ENCODE measurements around the gene COL9A3.

COL9A3 gene

DNA sequence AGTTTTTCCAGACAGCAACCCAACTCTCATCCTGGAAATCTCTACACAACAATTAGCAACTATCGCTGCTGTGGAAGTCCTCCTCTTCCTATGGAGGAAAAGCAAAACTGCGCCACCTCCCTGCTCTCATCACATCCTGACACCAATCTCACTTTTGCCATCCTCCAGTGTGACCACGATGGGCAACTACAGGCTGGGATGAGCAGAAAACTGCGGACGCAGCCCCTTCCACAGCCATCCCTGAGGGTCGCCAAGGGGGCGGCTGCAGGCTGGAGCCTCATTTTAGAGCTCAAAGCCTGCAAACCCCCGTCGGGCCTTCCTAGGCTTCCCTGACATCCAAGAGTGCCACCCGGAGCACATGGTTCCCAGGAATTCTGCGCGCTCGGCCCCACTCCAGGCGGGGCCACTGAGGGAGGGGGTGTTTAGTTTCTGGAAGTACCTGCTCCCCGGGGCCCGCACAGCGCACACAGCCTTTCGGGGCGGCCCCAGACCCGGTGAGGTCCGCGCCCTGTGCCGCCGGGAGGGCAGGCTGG is 43.6 kb downstream of the COL9A3 start:
- DNase-seq, result peak; percentile 25

DNA sequence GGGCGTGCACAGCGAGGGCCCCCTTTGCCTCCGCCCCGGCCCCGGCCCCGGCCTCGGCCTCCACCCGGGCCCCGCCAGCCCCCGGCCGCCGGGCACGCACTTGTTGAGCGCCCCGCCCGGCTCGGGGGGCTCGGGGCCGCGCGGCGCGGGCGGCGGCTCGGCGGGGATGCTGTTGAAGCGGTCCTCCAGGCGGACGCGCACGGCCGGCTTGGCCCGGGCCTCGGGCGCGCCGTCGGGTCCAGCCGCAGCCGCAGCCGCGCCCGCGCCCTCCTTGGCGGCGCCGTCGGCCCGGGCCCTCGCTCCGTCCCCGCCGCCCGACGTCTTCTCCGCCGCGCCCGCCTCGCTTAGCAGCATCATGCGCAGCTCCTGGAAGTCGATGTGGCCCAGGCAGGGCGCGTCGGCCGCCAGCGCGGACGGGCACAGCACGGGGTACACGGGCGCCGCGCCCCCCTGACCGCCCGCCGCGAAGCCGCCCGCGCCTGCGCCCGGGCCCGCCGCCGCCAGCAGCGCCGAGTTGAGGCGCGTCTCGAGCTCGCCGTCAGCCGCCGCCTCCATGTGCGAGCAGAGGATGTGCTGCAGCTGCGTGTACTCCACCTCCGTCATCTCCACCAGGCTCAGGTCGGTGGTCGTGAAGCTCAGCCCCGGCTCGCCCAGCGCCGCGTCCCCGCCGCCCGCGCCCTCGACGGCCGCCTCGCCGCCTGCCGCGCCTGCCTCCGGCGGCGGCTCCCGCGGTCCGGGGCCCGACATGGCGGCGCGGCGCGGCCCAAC is 44.3 kb downstream of the COL9A3 start:
- DNase-seq, result no peak

DNA sequence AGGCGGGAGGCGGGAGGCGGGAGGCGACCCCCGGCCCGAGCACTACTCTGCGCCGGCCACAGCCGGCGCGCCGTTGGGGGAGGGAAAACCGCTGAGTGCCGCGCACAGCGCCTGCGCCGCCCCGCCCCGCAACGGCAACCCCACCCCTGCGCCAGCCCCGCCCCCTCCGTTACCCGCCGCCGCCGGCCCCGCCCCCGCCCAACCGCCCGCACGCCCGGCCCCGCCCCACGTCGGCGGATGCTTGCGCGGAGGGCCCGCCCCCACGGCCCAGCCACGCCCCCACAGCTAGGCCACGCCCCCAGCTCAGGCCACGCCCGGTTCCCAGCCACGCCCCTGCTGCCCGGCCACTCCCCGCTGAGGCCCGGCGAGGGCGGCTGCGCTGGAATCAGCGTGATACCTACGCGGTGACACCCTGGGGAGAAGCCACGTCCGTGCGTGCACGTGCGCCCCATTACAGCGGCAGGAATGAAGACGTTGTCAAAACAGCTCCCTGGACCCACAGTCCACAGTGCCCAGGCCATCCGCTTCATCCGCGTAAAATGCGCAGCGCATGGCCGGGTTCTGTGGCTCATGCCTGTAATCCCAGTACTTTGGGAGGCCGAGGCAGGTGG is 45.0 kb downstream of the COL9A3 start, which contains the start of gene TCFL5:
Gene TCFL5 (minus strand): TSS at position 97 of the 611 bp plus-strand sequence. CDS start 152 bp downstream, outside the sequence.
- DNase-seq, result peak; percentile 82

DNA sequence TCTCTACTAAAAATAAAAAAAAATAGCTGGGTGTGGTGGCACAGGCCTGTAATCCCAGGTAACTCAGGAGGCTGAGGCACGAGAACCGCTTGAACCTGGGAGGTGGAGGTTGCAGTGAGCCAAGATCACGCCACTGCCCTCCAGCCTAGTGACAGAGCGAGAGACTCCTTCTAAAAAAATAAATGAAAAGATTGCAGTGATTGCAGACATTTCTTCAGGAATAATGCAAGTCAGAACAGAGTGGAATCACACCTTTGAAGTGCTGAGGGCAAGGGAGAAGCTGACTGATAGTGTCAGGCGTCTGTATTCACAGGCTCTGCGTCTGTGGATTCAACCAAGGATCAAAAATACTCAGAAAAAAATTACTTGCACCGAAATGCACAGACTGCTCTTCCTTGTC is 47.4 kb downstream of the COL9A3 start:
- no peak for DNase-seq

DNA sequence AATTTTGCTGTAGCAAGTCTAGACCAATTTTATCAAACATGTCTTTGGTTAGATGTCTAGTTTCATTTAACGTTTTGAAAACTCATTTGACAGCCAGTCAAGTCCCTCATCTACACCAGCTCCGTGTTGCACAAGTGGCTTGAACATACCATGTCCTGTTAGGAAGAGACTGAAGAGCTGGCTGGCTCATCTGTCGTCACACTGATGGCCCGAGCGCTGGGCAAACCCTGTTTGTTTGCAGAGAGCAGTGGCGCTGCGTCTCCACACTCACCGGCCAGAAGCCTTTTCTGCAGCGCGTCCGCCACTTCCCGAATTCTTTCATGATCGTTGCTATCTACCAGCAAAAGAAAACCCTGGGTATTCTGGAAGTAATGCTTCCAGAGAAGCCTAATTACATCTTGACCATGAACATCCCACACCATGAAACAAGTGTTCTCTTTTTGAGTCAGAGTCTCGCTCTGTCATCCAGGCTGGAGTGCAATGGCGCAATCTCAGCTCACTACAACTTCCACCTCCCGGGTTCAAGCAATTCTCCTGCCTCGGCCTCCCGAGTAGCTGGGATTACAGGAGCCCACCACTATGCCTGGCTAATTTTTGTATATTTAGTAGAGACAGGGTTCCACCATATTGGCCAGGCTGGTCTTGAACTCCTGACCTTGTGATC is 55.5 kb downstream of the COL9A3 start:
- DNase-seq, result no peak

DNA sequence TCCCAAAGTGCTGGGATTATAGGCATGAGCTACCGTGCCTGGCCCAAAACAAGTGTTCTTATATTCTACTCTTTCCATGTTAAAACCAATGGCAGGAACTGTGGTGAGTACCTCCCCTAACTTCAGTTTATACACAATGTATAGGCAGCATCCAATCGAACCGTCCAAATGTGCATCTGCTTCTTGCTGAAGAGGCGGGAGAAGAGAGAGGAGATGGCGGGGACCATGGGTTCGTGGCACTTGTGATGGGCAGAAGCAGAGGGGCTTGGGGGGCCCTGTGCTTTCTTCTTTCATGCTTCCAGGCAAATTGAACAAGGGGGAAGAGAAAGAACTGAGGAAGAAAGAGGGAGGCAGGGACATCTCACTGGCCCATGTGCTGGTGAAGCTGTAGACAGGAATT is 56.0 kb downstream of the COL9A3 start:
- no peak for DNase-seq

DNA sequence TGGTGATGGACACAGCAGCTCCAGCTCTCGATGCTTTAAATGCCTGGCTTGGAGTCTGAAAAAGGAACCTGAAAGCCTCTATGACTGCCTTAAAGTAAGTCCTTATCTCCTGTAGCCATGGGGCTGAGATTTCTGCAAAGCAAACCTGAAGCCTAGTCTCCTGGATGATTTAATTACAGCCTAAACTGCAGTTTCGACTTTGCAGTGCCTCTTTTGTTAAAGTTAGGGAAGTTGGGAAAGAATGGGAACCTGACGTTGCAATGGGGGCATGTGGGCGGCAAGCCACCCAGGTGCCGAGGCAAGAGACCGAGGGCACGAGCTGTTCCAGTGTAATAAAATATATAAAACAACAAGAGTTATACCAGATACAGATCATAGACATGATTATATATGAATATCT is 56.4 kb downstream of the COL9A3 start:
- DNase-seq, result no peak

DNA sequence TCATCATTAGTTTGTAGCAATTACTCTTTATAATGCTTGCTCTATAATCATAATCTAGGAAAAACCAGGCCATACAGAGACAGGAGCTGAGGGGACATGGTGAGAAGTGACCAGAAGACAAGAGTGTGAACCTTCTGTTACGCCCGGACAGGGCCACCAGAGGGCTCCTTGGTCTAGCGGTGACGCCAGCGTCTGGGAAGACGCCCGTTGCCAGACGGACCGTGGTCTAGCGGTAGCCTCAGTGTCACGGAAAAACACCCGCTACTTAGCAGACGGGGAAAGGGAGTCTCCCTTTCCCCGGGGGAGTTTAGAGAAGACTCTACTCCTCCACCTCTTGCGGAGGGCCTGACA is 56.8 kb downstream of the COL9A3 start:
- peak; percentile 40 for DNase-seq

DNA sequence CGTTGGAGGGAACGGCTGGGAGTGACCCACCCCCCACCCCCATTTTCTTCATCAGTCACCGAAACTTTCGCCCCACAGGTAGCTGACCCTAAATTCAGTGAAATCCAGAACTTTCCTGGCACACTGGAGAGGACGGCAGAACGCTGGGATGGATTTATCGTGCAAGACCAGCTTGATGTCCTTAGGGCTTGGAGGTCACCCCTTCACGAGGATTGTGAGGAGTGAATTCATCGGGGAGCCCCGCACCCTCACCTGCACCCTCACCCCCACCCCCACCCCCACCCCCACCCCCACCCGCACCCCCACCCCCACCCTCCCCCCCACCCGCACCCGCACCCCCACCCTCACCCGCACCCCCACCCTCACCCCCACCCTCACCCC is 58.1 kb downstream of the COL9A3 start:
- no peak for DNase-seq

DNA sequence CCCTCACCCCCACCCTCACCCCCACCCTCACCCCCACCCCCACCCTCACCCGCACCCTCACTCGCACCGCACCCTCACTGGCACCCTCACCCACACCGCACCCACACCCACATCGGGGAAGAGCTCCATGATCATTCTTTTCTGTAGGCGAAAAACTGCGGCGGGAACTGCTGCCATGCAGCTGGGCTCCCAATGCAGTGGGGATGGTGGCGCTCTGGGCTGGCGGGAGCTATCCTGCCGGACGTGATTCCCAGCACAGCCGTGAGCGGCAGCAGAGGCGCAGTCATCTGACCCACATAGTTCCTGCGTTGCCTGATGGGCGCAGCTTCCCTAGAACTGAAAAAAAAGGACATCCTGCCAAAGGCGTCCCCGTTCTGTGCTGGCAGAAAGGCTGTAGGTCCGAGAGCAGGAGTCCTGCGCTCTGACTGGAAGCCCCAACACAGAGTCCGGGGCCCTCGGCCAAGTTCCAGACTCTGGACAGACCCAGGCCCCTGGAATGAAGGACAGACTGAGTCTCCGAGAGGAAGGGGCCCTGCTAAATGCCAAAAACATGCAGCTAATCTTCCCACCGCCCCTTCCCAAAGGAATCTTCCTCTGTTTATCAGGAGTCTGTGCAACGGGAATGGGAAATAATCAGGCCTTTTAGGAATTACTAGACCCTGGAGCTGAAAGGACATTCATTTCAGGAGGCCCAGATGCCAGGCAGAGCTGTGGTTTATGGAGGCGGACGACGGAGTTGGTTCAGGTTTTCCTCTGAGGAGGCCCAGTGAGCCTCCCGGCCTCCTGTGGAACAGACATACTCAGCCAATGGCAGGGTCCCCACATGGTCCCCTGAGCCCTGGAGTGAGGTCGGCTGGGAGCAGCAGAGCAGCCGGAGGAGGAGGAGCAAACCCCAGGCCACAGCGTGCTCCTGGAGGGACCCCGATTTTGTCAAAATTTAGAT is 58.8 kb downstream of the COL9A3 start:
- DNase-seq, result peak; percentile 88

DNA sequence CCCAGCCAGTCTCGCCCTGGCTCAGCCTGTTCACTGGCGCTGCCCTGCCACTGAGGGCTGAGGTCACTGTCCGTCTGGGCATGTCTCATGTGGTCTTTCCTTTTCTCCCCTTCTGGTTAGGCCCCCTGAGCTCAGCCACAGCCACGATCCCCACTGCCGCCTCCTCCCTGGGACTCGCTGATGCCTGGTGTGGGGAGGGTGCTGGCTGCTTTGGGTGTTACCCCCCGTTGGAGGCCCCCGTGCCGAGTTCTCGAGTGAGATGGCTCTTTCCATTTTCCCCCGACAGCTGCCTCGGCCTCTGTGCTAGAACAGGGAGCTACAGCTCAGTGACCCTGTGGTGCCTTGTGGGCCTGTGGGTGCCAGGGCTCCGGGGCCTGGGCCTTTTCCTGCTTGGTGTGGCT is 59.7 kb downstream of the COL9A3 start:
- DNase-seq, result no peak

DNA sequence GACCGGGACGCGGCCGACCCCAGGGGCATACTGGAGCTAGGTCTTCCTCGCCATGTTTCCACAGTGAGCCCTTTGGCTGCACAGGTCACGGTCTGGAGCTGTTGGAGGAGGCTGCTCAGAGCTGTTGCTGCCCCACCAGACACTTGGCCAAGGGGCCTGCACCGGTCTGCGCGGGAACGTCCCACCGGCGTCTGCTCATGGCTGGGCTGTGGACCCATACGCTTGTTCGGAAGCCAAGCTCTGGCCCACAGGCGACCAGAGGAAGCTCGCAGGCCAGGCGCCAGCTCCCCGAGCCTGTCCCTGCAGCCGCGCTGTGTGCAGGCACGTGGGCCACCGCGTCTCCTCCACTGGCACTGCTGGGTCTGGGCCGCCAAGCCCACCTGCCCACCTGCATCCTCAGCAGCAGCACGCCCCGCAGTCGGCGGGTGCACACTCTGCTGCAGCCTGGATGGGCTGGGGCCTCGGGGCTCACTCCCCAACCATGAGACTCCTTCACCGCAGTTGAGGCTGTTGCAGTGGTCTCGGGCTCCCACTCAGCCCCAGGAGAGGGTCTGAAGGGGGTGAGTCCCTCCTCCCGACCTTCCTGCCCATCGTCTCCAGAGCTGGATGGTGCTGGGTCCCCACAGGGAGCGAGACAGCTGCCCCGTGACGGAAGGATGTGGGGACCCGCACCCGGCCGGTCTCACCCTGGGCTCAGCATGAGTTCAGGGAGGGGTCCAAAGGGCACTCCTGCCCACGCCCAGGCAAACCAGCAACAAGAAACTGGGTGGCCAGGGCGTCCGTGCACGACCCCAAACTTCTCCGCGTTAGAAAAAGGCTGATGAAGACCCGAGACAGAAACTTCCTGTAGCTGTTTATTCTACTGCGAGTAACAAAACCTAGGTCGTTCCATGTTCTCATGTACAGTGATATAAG is 60.3 kb downstream of the COL9A3 start:
- DNase-seq, result peak; percentile 55

DNA sequence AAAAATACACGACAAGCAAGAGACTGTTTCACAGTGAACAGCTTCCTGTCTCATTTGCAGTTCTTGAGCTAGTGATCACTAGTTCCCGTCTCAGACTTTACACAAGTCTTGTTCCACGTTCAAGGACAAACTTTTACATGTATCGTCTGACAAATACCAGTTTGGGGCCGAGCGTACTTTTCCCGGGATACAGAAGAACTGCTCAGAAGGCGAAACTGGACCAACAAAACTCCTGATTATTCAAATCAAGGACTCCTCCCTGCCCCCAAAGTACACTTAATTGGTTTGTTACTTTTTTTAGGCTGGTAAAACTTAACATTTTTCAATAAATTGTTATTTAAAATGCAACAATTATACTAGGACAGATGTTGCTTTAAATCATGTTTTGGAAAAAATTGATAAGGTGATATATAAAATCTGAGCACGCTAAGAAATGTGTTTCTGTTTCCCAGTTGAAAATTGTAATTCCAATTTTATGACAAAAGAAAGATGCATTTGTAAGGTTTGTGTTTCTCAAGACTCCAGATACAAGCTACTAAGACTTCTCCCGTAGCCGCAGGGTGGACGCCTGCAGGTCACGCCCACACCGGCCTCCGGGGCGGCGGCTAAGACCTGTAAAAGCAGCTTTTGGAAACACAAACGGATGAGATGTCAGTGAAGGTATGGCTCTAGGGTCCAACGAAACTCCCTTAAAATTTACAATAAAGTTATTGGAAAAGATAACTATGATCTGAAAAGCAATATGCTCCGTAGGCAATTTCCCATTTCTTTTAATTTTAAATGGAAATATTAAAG is 61.6 kb downstream of the COL9A3 start:
- DNase-seq, result no peak

DNA sequence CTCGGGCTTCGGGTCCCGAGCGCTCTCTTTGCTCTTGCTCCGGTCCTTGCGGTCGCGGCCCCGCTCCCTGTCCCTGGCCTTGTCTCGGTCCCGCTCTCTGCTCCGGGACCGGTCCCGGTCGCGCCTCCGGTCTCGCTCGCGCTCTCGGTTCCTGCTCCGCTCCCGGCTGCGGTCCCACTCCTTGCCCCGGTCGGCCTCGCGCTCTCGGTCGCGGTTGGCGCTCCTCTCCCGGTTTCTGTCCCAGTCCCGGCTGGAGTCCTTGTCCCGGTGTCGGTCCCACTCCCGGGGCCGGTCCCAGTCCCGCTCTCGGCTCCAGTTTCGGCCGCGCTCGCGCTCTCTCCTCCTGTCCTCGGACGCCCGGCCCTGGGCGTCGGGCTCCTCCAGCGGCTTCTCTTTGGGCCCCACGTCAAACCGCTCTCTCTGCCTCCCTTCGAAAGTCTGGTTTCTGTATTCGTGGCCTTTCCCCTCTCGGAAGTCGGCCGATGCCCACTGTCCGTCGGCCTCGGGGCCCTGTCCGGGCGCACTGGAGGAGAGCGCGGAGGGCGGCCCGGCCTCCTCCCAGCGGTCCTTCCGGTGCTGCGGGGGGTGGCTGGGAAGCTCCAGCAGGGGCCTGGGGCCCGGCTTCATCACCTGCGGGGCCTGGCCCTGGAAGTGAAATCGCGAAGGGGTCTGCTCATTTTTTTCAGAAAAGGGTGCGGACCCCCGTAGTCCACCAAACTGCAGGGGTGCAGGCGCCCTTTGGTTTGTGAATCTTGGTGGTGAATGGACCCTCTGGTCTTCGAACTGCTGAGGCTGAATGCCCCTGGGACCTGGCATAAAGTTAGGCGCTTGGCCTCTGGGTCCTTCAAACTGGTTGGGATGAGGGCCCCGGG is 62.7 kb downstream of the COL9A3 start:
- no peak for DNase-seq

DNA sequence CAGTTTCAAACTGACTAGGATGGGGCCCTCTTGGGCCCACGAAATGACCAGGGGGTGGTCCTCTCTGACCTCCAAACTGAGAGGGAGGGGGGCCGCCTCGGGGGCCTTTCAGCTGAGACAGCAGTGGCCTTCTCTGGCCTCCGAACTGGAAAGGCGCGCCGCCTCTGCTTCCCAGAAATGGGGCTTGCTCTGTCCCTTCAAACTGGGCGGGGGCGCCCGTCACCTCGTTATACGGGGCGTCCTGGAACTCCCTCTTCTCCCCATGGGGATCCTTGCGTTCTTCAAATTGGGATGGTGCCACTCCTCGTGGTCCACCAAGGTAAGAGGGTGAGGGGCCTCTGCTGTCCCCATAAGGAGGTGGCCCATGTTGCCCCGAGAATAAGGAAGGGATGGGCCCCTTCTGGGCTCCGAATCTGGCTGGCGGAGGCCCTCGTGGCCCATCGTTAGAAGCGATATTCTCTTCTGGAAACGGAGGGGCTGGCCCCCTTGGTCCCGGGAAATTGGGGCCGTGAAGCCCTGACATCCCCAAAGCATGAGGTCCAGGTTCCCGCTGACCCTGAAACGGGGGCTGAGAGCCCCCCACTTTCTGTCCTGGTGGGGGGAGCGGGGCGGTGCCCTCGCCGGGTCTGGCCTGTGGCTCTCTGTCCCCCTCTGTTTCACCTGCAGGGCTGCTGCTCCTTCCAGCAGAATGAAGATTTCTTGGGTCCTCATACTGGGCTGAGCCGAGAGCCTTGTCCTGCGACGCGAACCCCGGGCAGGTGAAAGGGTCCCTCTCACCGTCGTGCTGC is 63.5 kb downstream of the COL9A3 start:
- no peak for DNase-seq

DNA sequence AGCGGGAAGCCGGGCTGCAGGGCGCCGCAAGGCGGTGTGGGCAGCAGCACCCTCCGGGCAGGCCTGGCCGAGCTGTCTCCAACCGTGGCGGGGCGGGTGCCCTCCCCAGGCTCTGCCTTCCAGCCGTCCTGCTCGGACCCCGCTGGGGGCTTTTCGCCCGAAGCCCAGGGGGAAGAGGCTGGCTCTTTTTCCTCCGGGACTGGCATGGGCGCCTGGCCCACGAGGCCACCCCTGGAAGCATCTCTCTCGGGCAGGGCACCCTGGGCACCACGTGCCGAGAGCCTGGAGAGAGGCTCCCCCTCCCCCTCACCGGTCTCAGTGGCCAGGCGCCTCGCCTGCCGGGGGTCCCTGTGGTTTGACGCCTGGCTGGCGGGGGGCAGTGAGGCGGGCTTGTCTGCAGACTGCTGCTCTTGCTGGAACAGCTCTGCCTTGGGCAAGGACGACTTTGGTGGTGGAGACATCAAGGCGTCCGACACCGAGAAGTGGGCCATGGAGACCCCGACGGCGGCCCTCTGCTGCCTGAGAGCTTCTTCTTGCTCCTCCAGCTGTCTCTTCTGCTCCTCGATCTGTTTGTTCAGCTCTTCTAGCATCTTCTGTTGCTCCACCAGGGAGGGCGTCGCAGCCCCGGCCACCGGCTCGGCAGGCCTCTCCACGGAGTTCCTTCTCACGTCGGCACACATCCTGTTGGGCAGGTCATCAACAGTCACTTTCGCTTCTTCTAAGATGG is 64.2 kb downstream of the COL9A3 start:
- no peak for DNase-seq

DNA sequence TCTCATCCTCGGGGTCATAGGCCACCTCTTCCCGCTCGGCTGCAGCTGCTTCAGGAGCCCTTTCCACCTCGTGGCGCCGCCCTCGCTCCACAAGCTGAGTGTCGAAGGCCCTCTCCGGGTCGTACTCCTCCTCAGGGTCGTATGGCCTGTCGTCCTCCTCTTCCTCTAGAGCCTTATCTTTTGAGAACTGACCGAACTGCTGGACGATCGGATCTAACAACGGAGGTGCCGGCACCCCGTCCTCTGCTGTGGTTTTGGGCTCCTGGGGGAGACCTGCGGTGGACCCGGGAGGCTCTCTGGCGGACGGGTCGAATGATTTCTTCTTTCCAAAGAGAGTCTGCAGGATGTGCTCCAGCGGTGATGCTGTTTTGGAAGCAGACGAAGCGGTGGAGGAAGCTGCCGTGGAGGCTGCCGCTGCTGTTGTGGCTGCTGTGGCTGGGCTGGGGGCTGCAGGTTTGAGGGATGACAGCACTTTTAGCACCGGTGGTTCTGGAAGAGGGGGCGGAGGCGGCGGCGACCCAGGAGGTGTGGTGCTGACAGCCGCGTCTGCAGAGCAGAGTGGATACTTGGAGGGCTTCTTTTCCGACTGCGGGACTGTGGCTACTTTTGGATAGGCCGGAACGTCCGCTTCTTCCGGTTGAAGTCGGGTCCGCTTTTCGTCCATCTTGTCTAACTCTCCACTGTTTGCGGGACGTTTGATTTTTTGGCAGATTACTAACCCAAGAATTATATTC is 65.0 kb downstream of the COL9A3 start:
- no peak for DNase-seq

DNA sequence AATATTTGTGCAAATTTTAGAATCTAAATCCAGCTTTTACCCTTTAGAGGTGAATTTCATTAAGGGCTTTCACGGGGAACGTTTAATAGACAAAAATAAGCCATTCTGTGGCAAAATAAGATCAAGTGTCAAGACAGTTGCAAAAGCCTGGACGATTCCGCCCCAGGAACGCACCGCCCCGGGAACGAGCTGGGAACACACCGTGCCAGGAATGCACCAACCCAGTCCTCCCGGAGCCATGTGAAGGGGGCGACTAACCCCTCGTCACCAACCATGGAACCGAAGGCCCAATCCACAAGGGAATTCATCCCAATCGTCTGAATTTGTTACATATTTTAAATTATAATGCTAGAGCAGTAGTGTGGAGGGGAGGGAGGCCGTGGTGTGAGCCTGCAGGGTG is 65.6 kb downstream of the COL9A3 start:
- DNase-seq, result no peak

Data from fibroblast of upper back skin (primary cell).